DND-41 (cell line): ENCODE measurements around the gene GGTA1.

Experiments
- CTCF ChIP-seq: IDR thresholded peaks from 2 replicates; pipeline ENCODE4 v1.5.1; 2012; ENCODE audit warnings: borderline replicate concordance, low read length, moderate library complexity, mild to moderate bottlenecking; ENCODE audit not compliant: poor library complexity, severe bottlenecking; ENCODE audit errors: extremely low read depth
- EZH2 ChIP-seq: IDR thresholded peaks from 3 replicates; pipeline ENCODE4 v1.6.1; 2012; ENCODE audit warnings: borderline replicate concordance, low read depth, mild to moderate bottlenecking, moderate library complexity, low read length, inconsistent platforms; ENCODE audit not compliant: severe bottlenecking

DNA sequence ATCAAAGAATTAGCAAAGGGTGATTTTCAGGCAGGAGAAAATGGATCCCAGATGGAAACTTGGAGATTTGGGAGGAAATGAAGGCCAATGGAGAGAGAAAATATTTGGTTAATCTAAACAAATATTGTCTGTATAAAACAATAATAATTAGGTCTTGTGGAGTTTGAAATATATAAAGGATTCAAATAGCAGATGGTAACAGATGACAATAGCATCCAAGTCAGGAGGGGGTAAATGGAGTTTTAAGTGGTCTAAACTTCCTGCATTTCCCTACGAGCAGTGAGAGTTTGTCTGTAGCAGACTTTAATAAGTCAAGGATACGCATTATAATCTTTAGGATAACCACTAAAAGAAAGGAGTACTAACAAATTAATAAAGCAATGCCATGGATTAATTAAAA, 49.0 kb upstream of the GGTA1 start:
- TF ChIP-seq CTCF, result no peak
- no peak for TF ChIP-seq EZH2
